NT2/D1 (cell line): Measurements from ENCODE around the gene CLGN.
"Not testable (repeated sequence)": the region's sequence is repeated elsewhere in the genome, so short reads cannot be mapped to it uniquely, and the experiment has no call there.

Source experiments
- DNase-seq: peaks from one replicate; pipeline ENCODE4 v3.0.0-alpha.2; 2011; ENCODE audit warnings: low read depth, low spot score
- H3K27me3 ChIP-seq: 2 replicates; pipeline ENCODE4 v1.6.0; 2011; ENCODE audit warnings: mild to moderate bottlenecking; ENCODE audit not compliant: insufficient read length, insufficient read depth
- H3K36me3 ChIP-seq: 2 replicates; pipeline ENCODE4 v1.6.1; 2011; ENCODE audit warnings: mild to moderate bottlenecking, low read length, mixed read lengths; ENCODE audit not compliant: insufficient read depth, insufficient read length
- H3K4me1 ChIP-seq: 2 replicates; pipeline ENCODE4 v1.5.1; 2011; ENCODE audit not compliant: insufficient read depth, insufficient read length
- H3K4me3 ChIP-seq: 2 replicates; pipeline ENCODE4 v1.5.1; 2011; ENCODE audit warnings: low read depth; ENCODE audit not compliant: insufficient read length
- H3K9ac ChIP-seq: 2 replicates; pipeline ENCODE4 v1.6.0; 2011; ENCODE audit warnings: low read depth; ENCODE audit not compliant: insufficient read length
- H3K9me3 ChIP-seq: 2 replicates; pipeline ENCODE4 v1.5.1; 2011; ENCODE audit warnings: mild to moderate bottlenecking, low read length; ENCODE audit not compliant: insufficient read depth
- SUZ12 ChIP-seq: IDR thresholded peaks from 2 replicates; pipeline ENCODE4 v1.6.1; 2011; ENCODE audit not compliant: insufficient read length, insufficient read depth; ENCODE audit errors: extremely low read depth
- YY1 ChIP-seq: IDR thresholded peaks from 2 replicates; pipeline ENCODE4 v1.6.1; 2011; ENCODE audit not compliant: insufficient read length, insufficient read depth
- ZNF274 ChIP-seq: IDR thresholded peaks from 2 replicates; pipeline ENCODE4 v1.6.1; 2011; ENCODE audit warnings: mild to moderate bottlenecking, low read depth, low read length

CLGN gene

DNA sequence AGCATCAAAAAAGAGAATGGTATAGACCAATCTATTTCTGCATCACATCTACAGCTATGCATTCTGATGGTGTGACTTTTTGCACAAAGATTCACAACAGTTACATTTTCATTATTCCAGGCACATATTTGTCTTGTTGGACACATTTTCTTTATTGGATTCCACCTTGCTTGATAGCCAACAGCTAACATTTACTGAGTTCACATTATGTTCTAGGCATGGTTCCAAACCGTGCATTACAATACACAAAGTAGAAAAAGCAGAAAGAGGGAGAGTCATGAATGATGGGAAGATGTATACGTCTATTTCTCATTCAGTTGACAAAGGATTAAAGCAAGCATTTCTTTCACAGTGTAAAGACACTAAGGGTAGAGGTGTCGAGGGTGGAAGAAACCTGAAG lies 22.9 kb upstream of the CLGN start:
- no peaks in the 10 kb centered on the region for H3K4me1 ChIP-seq
- no peaks in the 10 kb centered on the region for H3K36me3 ChIP-seq
- no peaks in the 10 kb centered on the region for H3K27me3 ChIP-seq
- H3K4me3 ChIP-seq, result no peak overlapping the region
- DNase-seq, result no peak
- TF ChIP-seq ZNF274, result no peak
- TF ChIP-seq SUZ12, result no peak
- no peaks in the 10 kb centered on the region for H3K9me3 ChIP-seq
- H3K9ac ChIP-seq, result no peak overlapping the region

DNA sequence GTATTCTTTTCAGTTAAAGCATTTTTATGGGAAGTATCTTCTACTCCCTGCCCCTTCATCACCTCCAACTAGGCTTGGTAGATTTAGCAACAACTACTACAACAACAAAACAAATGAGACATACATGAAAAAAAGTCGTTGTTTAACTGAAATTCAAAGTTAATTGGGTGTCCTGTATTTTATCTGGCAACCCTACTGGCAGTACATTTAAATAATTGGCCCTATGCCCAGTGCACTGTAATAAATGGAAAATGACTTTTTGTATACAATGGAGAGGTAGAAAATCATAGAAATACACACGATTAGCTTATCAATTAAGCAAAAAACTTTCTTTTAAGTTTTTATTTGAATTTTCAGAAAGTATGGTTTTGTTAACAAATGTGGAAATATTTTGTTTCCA lies 21.4 kb upstream of the CLGN start:
- Histone ChIP-seq H3K36me3 (no peaks in the 10 kb centered on the region), H3K9ac (no peak overlapping the region), H3K4me3 (no peak overlapping the region), H3K9me3 (no peaks in the 10 kb centered on the region), H3K4me1 (no peaks in the 10 kb centered on the region), H3K27me3 (no peaks in the 10 kb centered on the region)
- TF ChIP-seq YY1, result no peak
- TF ChIP-seq SUZ12, result no peak
- TF ChIP-seq ZNF274, result no peak
- no peak for DNase-seq

DNA sequence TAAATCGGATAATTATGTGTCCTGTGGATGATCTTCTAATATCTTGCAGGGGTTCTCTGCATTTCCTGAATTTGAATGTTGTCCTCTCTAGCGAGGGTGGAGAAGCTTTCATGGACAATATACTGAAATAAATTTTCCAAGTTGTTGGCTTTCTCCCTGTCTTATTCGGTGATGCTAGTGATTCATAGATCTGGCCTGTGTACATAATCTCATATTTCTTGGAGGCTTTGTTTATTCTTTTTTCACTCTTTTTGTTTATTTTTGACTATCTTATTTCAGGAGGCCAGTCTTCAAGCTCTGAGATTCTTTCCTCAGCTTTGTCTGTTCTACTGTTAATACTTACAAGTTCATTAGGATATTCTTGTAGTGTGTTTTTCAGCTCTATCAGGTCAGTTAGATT lies 20.7 kb upstream of the CLGN start:
- no peaks in the 10 kb centered on the region for H3K4me1 ChIP-seq
- DNase-seq, result no peak
- TF ChIP-seq ZNF274 (no peak), SUZ12 (no peak), YY1 (no peak)
- no peaks in the 10 kb centered on the region for H3K36me3 ChIP-seq
- no peaks in the 10 kb centered on the region for H3K9me3 ChIP-seq
- H3K9ac ChIP-seq, result no peak overlapping the region
- no peak overlapping the region for H3K4me3 ChIP-seq
- H3K27me3 ChIP-seq, result no peaks in the 10 kb centered on the region

DNA sequence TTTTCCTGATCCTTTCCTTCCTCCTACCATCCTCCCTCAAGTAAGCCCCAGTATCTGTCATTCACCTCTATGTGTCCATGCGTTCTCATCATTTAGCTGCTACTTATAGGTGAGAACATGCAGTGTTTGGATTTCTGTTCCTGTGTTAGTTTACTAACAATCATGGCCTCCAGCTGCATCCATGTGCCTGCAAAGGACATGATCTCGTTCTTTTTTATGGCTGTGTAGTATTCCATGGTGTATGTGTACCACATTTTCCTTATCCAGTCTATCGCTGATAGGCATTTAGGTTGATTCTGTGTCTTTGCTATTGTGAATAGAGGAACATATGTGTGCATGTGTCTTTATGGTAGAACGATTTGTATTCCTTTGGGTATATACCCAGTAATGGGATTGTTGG lies 16.9 kb upstream of the CLGN start:
- not testable (repeated sequence) for H3K27me3 ChIP-seq, H3K36me3 ChIP-seq, DNase-seq, H3K4me1 ChIP-seq, H3K4me3 ChIP-seq, H3K9me3 ChIP-seq, H3K9ac ChIP-seq

DNA sequence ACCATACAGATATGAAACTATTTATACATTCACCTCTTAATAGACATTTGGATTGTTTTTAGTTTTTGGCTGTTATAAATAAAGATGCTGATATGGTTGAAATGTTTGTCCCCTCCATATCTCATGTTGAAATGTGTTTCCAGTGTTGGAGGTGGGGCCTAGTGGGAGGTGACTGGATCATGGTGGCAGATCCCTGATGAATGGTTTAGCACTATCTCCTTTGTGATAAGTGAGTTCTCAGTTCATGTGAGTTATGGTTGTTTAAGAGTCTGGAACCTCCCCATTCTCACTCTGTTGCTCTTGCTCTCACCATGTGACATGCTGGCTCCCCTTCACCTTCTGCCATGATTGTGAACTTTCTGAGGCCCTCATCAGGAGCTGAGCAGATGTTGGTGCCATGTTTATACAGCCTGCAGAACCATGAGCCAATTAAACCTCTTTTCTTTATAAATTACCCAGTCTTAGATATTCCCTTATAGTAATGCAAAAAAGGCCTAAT lies 12.2 kb upstream of the CLGN start:
- Histone ChIP-seq H3K4me1 (no peaks in the 10 kb centered on the region), H3K36me3 (no peaks in the 10 kb centered on the region), H3K9me3 (no peaks in the 10 kb centered on the region), H3K9ac (no peak overlapping the region), H3K27me3 (no peaks in the 10 kb centered on the region), H3K4me3 (no peak overlapping the region)
- TF ChIP-seq ZNF274, result no peak
- no peak for TF ChIP-seq YY1
- DNase-seq, result no peak

DNA sequence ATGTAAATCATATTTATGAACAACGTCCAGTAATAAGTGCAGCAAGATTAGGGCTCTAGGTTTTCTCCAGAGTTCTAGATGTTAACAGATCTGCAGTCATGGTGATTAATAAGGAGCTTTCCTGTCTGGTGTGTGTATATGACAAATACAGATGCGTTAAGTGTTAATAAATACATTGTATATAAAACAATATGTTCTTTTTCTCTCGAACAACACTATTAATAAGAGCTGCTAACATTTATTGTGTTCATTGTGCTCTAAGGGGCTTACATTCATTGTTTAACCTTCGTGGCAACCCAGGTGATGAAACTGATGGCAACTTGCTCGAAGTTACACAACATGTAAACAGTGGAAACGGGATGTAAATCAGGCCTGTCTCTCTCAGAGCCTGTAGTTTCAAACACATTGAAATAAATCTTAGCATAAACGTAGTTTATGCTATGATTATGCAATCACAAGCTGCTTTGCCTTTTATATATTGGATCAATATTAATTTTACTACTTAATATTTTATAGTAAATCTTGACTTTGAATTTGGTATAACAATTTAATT lies 547 bp upstream of the CLGN start:
- no peak for DNase-seq
- H3K27me3 ChIP-seq, result no peaks in the 10 kb centered on the region
- no peak for TF ChIP-seq YY1
- no peak for TF ChIP-seq ZNF274
- TF ChIP-seq SUZ12, result no peak
- no peaks in the 10 kb centered on the region for H3K36me3 ChIP-seq
- no peaks in the 10 kb centered on the region for H3K4me1 ChIP-seq
- H3K9ac ChIP-seq, result peak overlapping the region; percentile 89
- no peaks in the 10 kb centered on the region for H3K9me3 ChIP-seq
- peak overlapping the region; percentile 73 for H3K4me3 ChIP-seq

DNA sequence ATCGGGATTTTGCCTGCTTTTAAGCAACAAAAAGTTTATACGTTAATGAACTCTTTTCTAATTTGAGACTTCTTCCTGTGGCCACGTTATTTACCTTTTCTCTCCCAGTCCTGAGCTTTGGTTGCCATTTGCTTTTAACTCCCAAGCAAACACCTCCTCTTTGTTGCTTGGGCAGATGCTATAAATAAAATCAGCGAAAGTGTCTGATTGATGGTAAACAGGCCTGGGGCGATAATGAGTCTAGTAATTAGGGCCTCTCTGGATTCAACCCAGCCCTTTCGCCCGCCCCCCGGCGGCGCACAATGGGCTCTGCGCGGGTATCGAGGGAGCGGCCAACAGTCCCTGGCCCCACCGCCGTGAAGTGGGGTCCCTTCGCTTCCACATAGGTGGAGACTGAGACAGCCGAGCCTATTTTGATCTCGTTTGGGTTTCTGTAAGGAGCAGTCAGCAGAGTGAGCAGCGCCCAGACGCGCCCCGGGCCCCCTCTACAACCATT lies 790 bp downstream of the CLGN start:
- DNase-seq, result peak; percentile 6
- no peaks in the 10 kb centered on the region for H3K9me3 ChIP-seq
- H3K27me3 ChIP-seq, result no peaks in the 10 kb centered on the region
- peak overlapping the region; percentile 73 for H3K4me3 ChIP-seq
- peak overlapping the region; percentile 89 for H3K9ac ChIP-seq
- H3K4me1 ChIP-seq, result no peaks in the 10 kb centered on the region
- H3K36me3 ChIP-seq, result no peaks in the 10 kb centered on the region
- no peak for TF ChIP-seq ZNF274
- no peak for TF ChIP-seq SUZ12
- TF ChIP-seq YY1, result no peak

DNA sequence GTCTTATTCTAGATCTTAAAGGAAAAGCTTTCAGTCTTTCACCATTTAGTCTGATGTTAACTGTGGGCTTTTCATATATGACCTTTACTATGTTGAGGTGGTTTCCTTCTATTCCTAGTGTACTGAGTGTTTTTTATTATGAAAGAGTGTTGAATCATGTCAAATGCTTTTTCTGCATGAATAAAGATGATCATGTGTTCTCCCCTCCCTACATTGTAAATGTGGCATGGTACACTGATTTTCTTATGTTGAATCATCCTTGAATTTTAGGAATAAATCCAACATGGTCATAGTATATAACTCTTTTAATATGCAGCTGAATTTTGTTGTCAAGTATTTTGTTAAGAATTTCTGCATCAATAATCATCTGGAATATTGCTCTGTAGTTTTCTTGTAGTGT lies 4.3 kb downstream of the CLGN start:
- Histone ChIP-seq H3K4me3 (no peak overlapping the region), H3K4me1 (no peaks in the 10 kb centered on the region), H3K9ac (no peak overlapping the region), H3K9me3 (no peaks in the 10 kb centered on the region), H3K36me3 (no peaks in the 10 kb centered on the region), H3K27me3 (no peaks in the 10 kb centered on the region)
- no peak for DNase-seq
- TF ChIP-seq SUZ12 (no peak), ZNF274 (no peak), YY1 (no peak)

DNA sequence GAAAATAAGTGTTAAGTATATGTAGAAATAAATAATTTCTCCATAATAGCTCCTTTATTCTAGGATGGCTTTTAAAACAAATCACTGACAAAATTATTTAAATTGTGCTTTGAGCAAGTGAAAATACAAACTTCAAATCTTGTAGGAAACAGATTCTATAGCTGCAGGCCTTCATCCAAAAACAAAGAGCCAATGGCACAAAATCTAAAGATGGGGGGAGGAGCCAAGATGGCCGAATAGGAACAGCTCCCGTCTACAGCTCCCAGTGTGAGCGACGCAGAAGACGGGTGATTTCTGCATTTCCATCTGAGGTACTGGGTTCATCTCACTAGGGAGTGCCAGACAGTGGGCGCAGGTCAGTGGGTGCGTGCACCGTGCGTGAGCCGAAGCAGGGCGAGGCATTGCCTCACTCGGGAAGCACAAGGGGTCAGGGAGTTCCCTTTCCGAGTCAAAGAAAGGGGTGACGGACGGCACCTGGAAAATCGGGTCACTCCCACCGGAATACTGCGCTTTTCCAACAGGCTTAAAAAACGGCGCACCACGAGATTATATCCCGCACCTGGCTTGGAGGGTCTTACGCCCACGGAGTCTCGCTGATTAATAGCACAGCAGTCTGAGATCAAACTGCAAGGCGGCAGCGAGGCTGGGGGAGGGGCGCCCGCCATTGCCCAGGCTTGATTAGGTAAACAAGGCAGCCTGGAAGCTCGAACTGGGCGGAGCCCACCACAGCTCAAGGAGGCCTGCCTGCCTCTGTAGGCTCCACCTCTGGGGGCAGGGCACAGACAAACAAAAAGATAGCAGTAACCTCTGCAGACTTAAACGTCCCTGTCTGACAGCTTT lies 14.1 kb downstream of the CLGN start:
- H3K36me3 ChIP-seq, H3K4me1 ChIP-seq, H3K9ac ChIP-seq, H3K9me3 ChIP-seq, H3K4me3 ChIP-seq, H3K27me3 ChIP-seq, DNase-seq: not testable (repeated sequence)
